ENCODE results near the gene SLC7A6. TPM values are rescaled to one million over a fixed set of nuclear protein-coding genes. Genes with fewer than 3 reads are reported as not detected.
A peak's percentile ranks its signal among the peaks of the same experiment; 100 is the strongest.

SLC7A6 gene
- polyA plus RNA-seq, 2 of the 4 experiments (the other 2 are of a cell fraction) = 31.1 to 32.9 TPM

GRCh38 chr16:68244903-68245853 lies 19.1 kb upstream of the SLC7A6 start, which contains the start of gene PLA2G15 (continued):
- no peak for TF ChIP-seq GATA3 (IDR thresholded peaks at IDR 0.05; ENCODE audit: borderline replicate concordance)
- TF ChIP-seq CBX2 (IDR thresholded peaks at IDR 0.05; ENCODE audit: borderline replicate concordance, low read depth) = no peak
- TF ChIP-seq KDM1A (IDR thresholded peaks at IDR 0.05; ENCODE audit: low read depth) = no peak
- no peak for TF ChIP-seq NR3C1 (IDR thresholded peaks at IDR 0.05)
- TF ChIP-seq PHF8 (IDR thresholded peaks at IDR 0.05; ENCODE audit: borderline replicate concordance, low read depth) = no peak; the same call in 1 of the 2 replicates
- TF ChIP-seq RFX5 (IDR thresholded peaks at IDR 0.05) = no peak
- TF ChIP-seq, protein P1, sequence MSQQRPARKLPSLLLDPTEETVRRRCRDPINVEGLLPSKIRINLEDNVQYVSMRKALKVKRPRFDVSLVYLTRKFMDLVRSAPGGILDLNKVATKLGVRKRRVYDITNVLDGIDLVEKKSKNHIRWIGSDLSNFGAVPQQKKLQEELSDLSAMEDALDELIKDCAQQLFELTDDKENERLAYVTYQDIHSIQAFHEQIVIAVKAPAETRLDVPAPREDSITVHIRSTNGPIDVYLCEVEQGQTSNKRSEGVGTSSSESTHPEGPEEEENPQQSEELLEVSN (IDR thresholded peaks at IDR 0.05; ENCODE audit: borderline replicate concordance, low read depth) = peak; percentile 78; the same call in 1 of the 2 replicates
- TF ChIP-seq HOXB5 (CRISPR knock-in tag; IDR thresholded peaks at IDR 0.05) = no peak
- no peak for TF ChIP-seq PBX3 (IDR thresholded peaks at IDR 0.05)

GRCh38 chr16:68246121-68246520 lies 18.2 kb upstream of the SLC7A6 start:
- WGBS (ENCODE audit: missing lambda C conversion rate) = 88% methylated on average over 6 of the region's 7 CpGs
- FAIRE-seq (no peak), ATAC-seq (no peak), DNase-seq (ENCODE audit: low read depth in 1 of 2, low spot score in 1 of 2) (no peak)
- H3K9me3 ChIP-seq = no peaks in the 10 kb centered on the region
- TF ChIP-seq HOXA7 (CRISPR knock-in tag; IDR thresholded peaks at IDR 0.05) (no peak), RAD21 (conservative IDR thresholded peaks at IDR 0.05 in 1 of 2, IDR thresholded peaks at IDR 0.05 in 1 of 2) (no peak), MAZ (IDR thresholded peaks at IDR 0.05; ENCODE audit: borderline replicate concordance, low read depth, low read length) (no peak), CBX8 (IDR thresholded peaks at IDR 0.05) (no peak), CTCF (IDR thresholded peaks at IDR 0.05) (no peak), KDM5A (IDR thresholded peaks at IDR 0.05) (no peak), FOXS1 (CRISPR knock-in tag; IDR thresholded peaks at IDR 0.05) (no peak), MAFK (IDR thresholded peaks at IDR 0.05; ENCODE audit: partially characterized antibody) (no peak), REST (IDR thresholded peaks at IDR 0.05) (no peak), KDM1A (IDR thresholded peaks at IDR 0.05; ENCODE audit: low read depth) (no peak), RNF2 (IDR thresholded peaks at IDR 0.05; ENCODE audit: borderline replicate concordance, low read depth) (no peak)
- TF ChIP-seq, protein P2, sequence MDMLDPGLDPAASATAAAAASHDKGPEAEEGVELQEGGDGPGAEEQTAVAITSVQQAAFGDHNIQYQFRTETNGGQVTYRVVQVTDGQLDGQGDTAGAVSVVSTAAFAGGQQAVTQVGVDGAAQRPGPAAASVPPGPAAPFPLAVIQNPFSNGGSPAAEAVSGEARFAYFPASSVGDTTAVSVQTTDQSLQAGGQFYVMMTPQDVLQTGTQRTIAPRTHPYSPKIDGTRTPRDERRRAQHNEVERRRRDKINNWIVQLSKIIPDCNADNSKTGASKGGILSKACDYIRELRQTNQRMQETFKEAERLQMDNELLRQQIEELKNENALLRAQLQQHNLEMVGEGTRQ (IDR thresholded peaks at IDR 0.05) = no peak
- H3K4me1 ChIP-seq = peaks cover 12% of the 10 kb centered on the region; the same call in 2 of the 3 replicates
- H3K4me3 ChIP-seq = no peak overlapping the region; the same call in 2 of the 3 replicates
- ChIA-PET CTCF (interaction anchor here (0.8 to 7.8 kb wide), 7 partner anchors 10 to 97 kb away, joined by 3 to 95 read pairs (median 7); partner anchors contain the start of gene SLC7A6), POLR2A (interaction anchor here (1.4 to 1.5 kb wide), 2 partner anchors 9 to 18 kb away, joined by 5 to 6 read pairs; partner anchors contain the start of gene SLC7A6)
- no peak overlapping the region for H3K27ac ChIP-seq
- peak overlapping the region; percentile 98 for H3K4me2 ChIP-seq
